ENCODE measurements around the gene OCSTAMP.

The OCSTAMP gene

GRCh38 chr20:46512943-46513844 is 37.3 kb downstream of the OCSTAMP start, which contains the start of gene ZNF334:
TSS of gene ZNF334 (minus strand) at chr20:46513559. CDS start at chr20:46512102, 1,457 bp downstream.
- DNase-seq (ENCODE audit: low spot score), result peak; percentile 77

GRCh38 chr20:46509523-46509922 is 40.9 kb downstream of the OCSTAMP start:
- no peak for DNase-seq (ENCODE audit: low spot score)

GRCh38 chr20:46507760-46508407 is 42.6 kb downstream of the OCSTAMP start:
- no peak for DNase-seq (ENCODE audit: low spot score)

GRCh38 chr20:46505506-46505905 is 44.9 kb downstream of the OCSTAMP start:
- no peak for DNase-seq (ENCODE audit: low spot score)

GRCh38 chr20:46501961-46502360 is 48.5 kb downstream of the OCSTAMP start:
- DNase-seq (ENCODE audit: low spot score), result no peak

GRCh38 chr20:46501337-46501942 is 49.0 kb downstream of the OCSTAMP start:
- no peak for DNase-seq (ENCODE audit: low spot score)

GRCh38 chr20:46494077-46494476 is 56.4 kb downstream of the OCSTAMP start:
- no peak for DNase-seq (ENCODE audit: low spot score)

- DNase-seq (ENCODE audit: low spot score), result no peak
Observed at GRCh38 chr20:46491354-46491753, 59.1 kb downstream of the OCSTAMP start.

All from putamen (tissue), 1 donor.